K562 (cell line): ENCODE data around the gene POLD3. TPM values are rescaled to one million over a fixed set of nuclear protein-coding genes. Genes with fewer than 3 reads are reported as not detected.
A peak's percentile ranks its signal among the peaks of the same experiment; 100 is the strongest.

ENCODE experiments used
- ATAC-seq: fragments of 200-7000 bp; cut with Tn5 transposase; 3 replicates; pipeline ENCODE4 v1.9.1; 2020; ENCODE audit warnings: moderate library complexity
- BruUV-seq: library from RNA; stranded (reverse); fragments of 400-500 nt; replicated peaks from 2 replicates; lab custom pipeline; 2021; lab: Mats Ljungman, UMichigan
- CTCF ChIA-PET: fragments of 300-600 bp; formaldehyde crosslinking; extraction: SDS; loops from one replicate; lab custom pipeline; 2021; ENCODE audit warnings: low intra/inter-chr PET ratio; lab: Yijun Ruan, JAX
- POLR2A ChIA-PET: fragments of 300-600, 350-650 bp; sonication (Branson Sonifier 250); formaldehyde crosslinking; extraction: SDS; loops from one replicate; lab custom pipeline; 2021; ENCODE audit warnings: antibody characterized with exemption, inconsistent platforms; lab: Yijun Ruan, JAX
- DNase-seq, 4 experiments: peaks; one replicate each; pipeline versions ENCODE4 v3.0.0 to v3.0.0-alpha.2; 2011 to 2018; ENCODE audit warnings: low spot score in 3 of 4, mixed read lengths in 3 of 4; ENCODE audit errors: extremely low read depth in 1 of 4
- FAIRE-seq: peaks from 2 replicates; lab custom pipeline; 2011; peaks lifted over from hg19 to GRCh38; lab: Jason Lieb, UNC
- H2AFZ ChIP-seq: 2 replicates; pipeline ENCODE4 v1.6.0; 2011; ENCODE audit warnings: low read depth, low read length, control low read depth, inconsistent platforms
- H3K27ac ChIP-seq: fragments of 200-600 bp; 3 replicates; pipeline ENCODE4 v1.8.0; 2011; ENCODE audit warnings: low read depth, mild to moderate bottlenecking, control low read depth, inconsistent platforms, low read length, moderate library complexity, mixed read lengths; ENCODE audit errors: extremely low read depth
- H3K27me3 ChIP-seq, 2 experiments: fragments of 300-600 bp in 1 of 2; 2 replicates in 1 of 2; 3 replicates in 1 of 2; pipeline versions ENCODE4 v1.6.0 to v1.8.0; 2011; ENCODE audit warnings: inconsistent platforms in 2 of 2, low read length in 2 of 2, mild to moderate bottlenecking in 1 of 2, mixed read lengths in 1 of 2, moderate library complexity in 1 of 2; ENCODE audit not compliant: control insufficient read depth in 2 of 2, insufficient read depth in 2 of 2
- H3K36me3 ChIP-seq: fragments of 300-600 bp; 3 replicates; pipeline ENCODE4 v1.8.0; 2011; ENCODE audit warnings: mild to moderate bottlenecking, low read length, inconsistent platforms; ENCODE audit not compliant: control insufficient read depth, insufficient read depth
- H3K4me1 ChIP-seq, 2 experiments: fragments of 200-600 bp in 1 of 2; replicated peaks in 1 of 2; 2 replicates in 1 of 2; 3 replicates in 1 of 2; pipeline versions ENCODE4 v1.5.1 to v1.8.0; 2011; ENCODE audit warnings: inconsistent platforms in 2 of 2, low read length in 2 of 2, mild to moderate bottlenecking in 1 of 2, mixed read lengths in 1 of 2, moderate library complexity in 1 of 2; ENCODE audit not compliant: control insufficient read depth in 2 of 2, insufficient read depth in 2 of 2
- H3K4me2 ChIP-seq: 2 replicates; pipeline ENCODE4 v1.6.1; 2011; ENCODE audit warnings: low read length, control low read depth, inconsistent platforms, mixed read lengths; ENCODE audit not compliant: insufficient read depth
- H3K4me3 ChIP-seq: fragments of 200-600 bp; sonication (generic), shearing (Covaris generic); 2 replicates; pipeline ENCODE4 v1.5.1; 2016; ENCODE audit warnings: control low read depth, inconsistent platforms
- H3K79me2 ChIP-seq: fragments of 200-600 bp; 3 replicates; pipeline ENCODE4 v1.8.0; 2011; ENCODE audit warnings: low read length, inconsistent platforms; ENCODE audit not compliant: control insufficient read depth, insufficient read depth
- H3K9ac ChIP-seq, 2 experiments: 2 replicates each; pipeline versions ENCODE4 v1.6.0 to v1.6.1; 2011; ENCODE audit warnings: low read depth in 2 of 2, low read length in 2 of 2, control low read depth in 1 of 2, inconsistent platforms in 1 of 2, mild to moderate bottlenecking in 1 of 2, mixed read lengths in 1 of 2; ENCODE audit not compliant: insufficient read depth in 1 of 2
- H3K9me1 ChIP-seq: one replicate; pipeline ENCODE4 v1.6.0; 2011; ENCODE audit warnings: inconsistent platforms, mild to moderate bottlenecking, low read length, moderate library complexity; ENCODE audit not compliant: control insufficient read depth, insufficient read depth
- H3K9me3 ChIP-seq: replicated peaks from 2 replicates; pipeline ENCODE4 v1.5.1; 2011; ENCODE audit warnings: low read depth, low read length, inconsistent platforms; ENCODE audit not compliant: control insufficient read depth, insufficient read depth
- H4K20me1 ChIP-seq: replicated peaks from 2 replicates; pipeline ENCODE4 v1.6.1; 2011; ENCODE audit warnings: low read length, inconsistent platforms, mixed read lengths; ENCODE audit not compliant: control insufficient read depth, insufficient read depth
- ATF7 ChIP-seq: fragments of 450-650 bp; IDR thresholded peaks from 2 replicates; pipeline ENCODE4 v1.7.1; 2014; ENCODE audit warnings: mild to moderate bottlenecking, moderate library complexity
- CTBP1 ChIP-seq: fragments of 450-650 bp; IDR thresholded peaks from 2 replicates; pipeline ENCODE4 v1.6.1; 2016; ENCODE audit warnings: borderline replicate concordance
- HDAC1 ChIP-seq, 2 experiments: fragments of 450-650 bp; IDR thresholded peaks; 2 replicates each; pipeline ENCODE4 v1.6.1; 2016 to 2017; ENCODE audit warnings: inconsistent platforms in 1 of 2, mild to moderate bottlenecking in 1 of 2, moderate library complexity in 1 of 2
- L3MBTL2 ChIP-seq: fragments of 450-650 bp; IDR thresholded peaks from 2 replicates; pipeline ENCODE4 v1.6.1; 2016; ENCODE audit warnings: mild to moderate bottlenecking, moderate library complexity
- NBN ChIP-seq: fragments of 450-650 bp; IDR thresholded peaks from 2 replicates; pipeline ENCODE4 v1.6.1; 2016; ENCODE audit warnings: low read depth, mild to moderate bottlenecking
- NR2C2 ChIP-seq, 2 experiments: fragments of 200-800 bp in 1 of 2; sonication (Bioruptor generic) in 1 of 2; sonication (generic) in 1 of 2; formaldehyde crosslinking in 1 of 2; IDR thresholded peaks; 2 replicates each; pipeline versions ENCODE4 v1.6.1 to v1.8.0; 2016 to 2022; ENCODE audit warnings: mild to moderate bottlenecking in 1 of 2, missing compliant biosample characterization in 1 of 2, missing genetic modification characterization in 1 of 2, missing genetic modification reagents in 1 of 2
- ZEB2 ChIP-seq: fragments of 450-650 bp; IDR thresholded peaks from 2 replicates; pipeline ENCODE4 v1.6.1; 2016
- ZNF316 ChIP-seq: fragments of 450-650 bp; IDR thresholded peaks from 2 replicates; pipeline ENCODE4 v1.6.1; 2016
- WGBS: fragments of 100-300 bp; shearing (Covaris generic); methylation state at CpG from one replicate; pipeline ENCODE4 v1.1.6; 2016; ENCODE audit warnings: low coverage, mixed read lengths; ENCODE audit not compliant: insufficient coverage; ENCODE audit errors: missing lambda C conversion rate; 5-methylcytosine and 5-hydroxymethylcytosine counted together
- in situ Hi-C: fragments of 300-500 bp; cut with MboI; formaldehyde crosslinking; loops from 4 replicates; pipeline ENCODE4 v1.15.0; 2018; ENCODE audit warnings: inconsistent platforms, mixed read lengths
- intact Hi-C: fragments of 100-400 bp; cut with micrococcal nuclease; formaldehyde crosslinking; loops from 2 replicates; pipeline ENCODE4 v1.14.2; 2022
- polyA plus RNA-seq, 8 experiments: library from polyadenylated mRNA; depleted of rRNA in 4 of 8; stranded (reverse) in 5 of 8; unstranded in 3 of 8; fragments of >200 nt; fragmentation: Nextera tagmentation in 2 of 8; fragmentation: Illumina TruSeq in 1 of 8; extraction: Ambion mirVana in 2 of 8; extraction: Trizol in 1 of 8; gene quantifications; 2 replicates each; pipeline versions ENCODE4 v1.2.1 to v1.2.3, GENCODE V29; 2011 to 2014; ENCODE audit warnings: inconsistent platforms in 1 of 8, missing spikeins in 1 of 8
- total RNA-seq, 7 experiments: library from RNA; depleted of rRNA in 6 of 7; stranded (reverse); fragments of >200 nt in 6 of 7; fragmentation: Illumina TruSeq in 2 of 7; extraction: Trizol in 2 of 7; gene quantifications; 2 replicates each; pipeline versions ENCODE4 v1.2.1 to v1.2.3, GENCODE V29; 2011 to 2021; ENCODE audit warnings: low replicate concordance in 1 of 7
- TF ChIP-seq, protein P1 (sequence below): fragments of 200-800 bp; sonication (Bioruptor generic); IDR thresholded peaks from 2 replicates; pipeline ENCODE4 v1.6.1; 2017; ENCODE audit warnings: missing genetic modification characterization, missing compliant biosample characterization

The POLD3 gene
- total and polyA plus RNA-seq, 9 of the 15 experiments (the other 6 are each of a cell fraction or from before 2014, with no cell fraction given), result 10.6 to 40.1 (median 24.6) TPM

DNA sequence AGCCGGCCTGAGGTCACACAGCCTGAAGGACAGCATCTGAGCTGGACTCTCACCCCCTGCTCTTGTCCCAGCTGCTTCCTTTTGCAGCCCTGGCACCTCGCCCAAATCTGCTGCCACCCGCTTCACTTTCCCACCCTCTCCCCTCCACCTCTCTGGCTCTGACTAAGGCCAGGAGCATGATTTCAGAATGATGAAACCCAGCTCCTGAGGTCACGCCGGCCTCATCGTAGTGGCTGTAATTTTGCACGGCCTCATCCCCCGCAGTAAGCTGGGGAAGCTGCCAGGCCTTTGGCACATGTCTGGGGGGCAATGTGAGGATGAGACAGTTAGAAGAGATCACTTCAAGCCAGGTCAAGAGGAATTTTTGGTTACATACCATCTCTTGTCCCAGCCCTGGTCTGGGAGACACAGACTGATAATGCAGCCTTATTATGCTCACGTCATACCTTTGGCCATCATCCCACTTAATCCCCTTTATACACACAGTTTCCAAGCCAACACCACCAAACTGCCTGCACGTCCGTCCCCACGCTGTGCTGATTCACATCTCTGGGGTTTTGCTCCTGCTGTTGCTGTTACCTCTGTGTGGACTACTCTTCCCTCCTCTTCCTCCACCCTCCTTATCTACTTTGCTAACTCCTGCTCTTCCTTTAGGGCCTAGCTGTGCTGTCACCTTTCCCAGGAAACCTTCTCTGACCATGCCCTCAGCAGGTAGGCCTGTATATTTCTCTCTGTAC is 80.7 kb downstream of the POLD3 start:
- ATAC-seq (peak; percentile 79), FAIRE-seq (peak; percentile 86), DNase-seq (peak in 3 of 4 experiments; percentile 32 to 65 (median 55))
- Histone ChIP-seq H3K9ac (peak overlapping the region; percentile 16 to 80; a peak in 3 of 4 replicates), H3K4me3 (no peak overlapping the region), H3K9me3 (no peaks in the 10 kb centered on the region), H3K79me2 (no peaks in the 10 kb centered on the region), H3K36me3 (no peaks in the 10 kb centered on the region), H3K27me3 (no peaks in the 10 kb centered on the region), H3K27ac (peak overlapping the region; percentile 69; the same call in 2 of the 3 replicates), H3K9me1 (no peaks in the 10 kb centered on the region), H3K4me2 (peak overlapping the region; percentile 60), H4K20me1 (no peaks in the 10 kb centered on the region), H3K4me1 (peaks cover 13 to 16% of the 10 kb centered on the region in 2 experiments), H2AFZ (peak overlapping the region; percentile 77)
- intact Hi-C loops, result no loop called here
- CTCF ChIA-PET, result no interaction called here
- no TSS peak for BruUV-seq
- POLR2A ChIA-PET, result interaction anchor here (0.5 to 1.6 kb wide), 7 partner anchors 15 to 1988 kb away, joined by 3 to 5 read pairs (median 4); no protein-coding TSS in a partner anchor
- 21% methylated on average over 12 of the region's 12 CpGs for WGBS
- in situ Hi-C loops, result no loop called here
- TF ChIP-seq NR2C2 (CRISPR knock-in tag; IDR thresholded peaks at IDR 0.05) (no peak), NR2C2 (tag; IDR thresholded peaks at IDR 0.05) (peak; percentile 81), ATF7 (peak; percentile 76; the same call in 1 of the 2 replicates), NBN (peak; percentile 67; the same call in 1 of the 2 replicates), L3MBTL2 (no peak), CTBP1 (peak; percentile 54; the same call in 1 of the 2 replicates), ZEB2 (peak; percentile 74), ZNF316 (peak; percentile 10; the same call in 1 of the 2 replicates), HDAC1 (IDR thresholded peaks at IDR 0.05) (peak in 1 of 2 experiments; percentile 72; a peak in 2 of 4 replicates)
- TF ChIP-seq, protein P1, sequence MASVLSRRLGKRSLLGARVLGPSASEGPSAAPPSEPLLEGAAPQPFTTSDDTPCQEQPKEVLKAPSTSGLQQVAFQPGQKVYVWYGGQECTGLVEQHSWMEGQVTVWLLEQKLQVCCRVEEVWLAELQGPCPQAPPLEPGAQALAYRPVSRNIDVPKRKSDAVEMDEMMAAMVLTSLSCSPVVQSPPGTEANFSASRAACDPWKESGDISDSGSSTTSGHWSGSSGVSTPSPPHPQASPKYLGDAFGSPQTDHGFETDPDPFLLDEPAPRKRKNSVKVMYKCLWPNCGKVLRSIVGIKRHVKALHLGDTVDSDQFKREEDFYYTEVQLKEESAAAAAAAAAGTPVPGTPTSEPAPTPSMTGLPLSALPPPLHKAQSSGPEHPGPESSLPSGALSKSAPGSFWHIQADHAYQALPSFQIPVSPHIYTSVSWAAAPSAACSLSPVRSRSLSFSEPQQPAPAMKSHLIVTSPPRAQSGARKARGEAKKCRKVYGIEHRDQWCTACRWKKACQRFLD (CRISPR knock-in tag), result peak; percentile 37; the same call in 1 of the 2 replicates
